ELR (cell line): ENCODE data around the gene TSPYL6.
"Not testable (repeated sequence)": the region's sequence is repeated elsewhere in the genome, so short reads cannot be mapped to it uniquely, and the experiment has no call there.

Experiments used
- DNase-seq: peaks from one replicate; pipeline ENCODE4 v3.0.0-alpha.2; 2015; ENCODE audit warnings: low read depth

Gene TSPYL6

GRCh38 chr2:54256091-54256694, at the start of gene TSPYL6:
Gene TSPYL6 (minus strand): TSS chr2:54256229. CDS start chr2:54256151, 78 bp downstream.
- no peak for DNase-seq

GRCh38 chr2:54303631-54304030, 47.6 kb upstream of the TSPYL6 start:
- DNase-seq: no peak

GRCh38 chr2:54298514-54298913, 42.5 kb upstream of the TSPYL6 start:
- no peak for DNase-seq

GRCh38 chr2:54295911-54296310, 39.9 kb upstream of the TSPYL6 start:
- DNase-seq: no peak

GRCh38 chr2:54294665-54295064, 38.6 kb upstream of the TSPYL6 start:
- DNase-seq: peak; percentile 17

GRCh38 chr2:54290356-54291025, 34.5 kb upstream of the TSPYL6 start:
- no peak for DNase-seq

- DNase-seq: no peak
These were observed 33.9 kb upstream of the TSPYL6 start for GRCh38 chr2:54289917-54290316.

- no peak for DNase-seq
These were observed 31.5 kb upstream of the TSPYL6 start for GRCh38 chr2:54287532-54287931.

GRCh38 chr2:54285451-54285850, 29.4 kb upstream of the TSPYL6 start:
- no peak for DNase-seq

- no peak for DNase-seq
These were observed 28.8 kb upstream of the TSPYL6 start for GRCh38 chr2:54284826-54285225.

- DNase-seq: peak; percentile 32
These were observed 23.4 kb upstream of the TSPYL6 start for GRCh38 chr2:54279385-54279784.

GRCh38 chr2:54275541-54275940, 19.5 kb upstream of the TSPYL6 start:
- no peak for DNase-seq

- DNase-seq: peak; percentile 25
These were observed 18.8 kb upstream of the TSPYL6 start for GRCh38 chr2:54274781-54275242.

GRCh38 chr2:54271843-54272627, 16.0 kb upstream of the TSPYL6 start:
- DNase-seq: no peak

- DNase-seq: no peak
These were observed 15.2 kb upstream of the TSPYL6 start for GRCh38 chr2:54271189-54271588.

- DNase-seq: no peak
These were observed 11.5 kb upstream of the TSPYL6 start for GRCh38 chr2:54267577-54267976.

GRCh38 chr2:54265081-54265480, 9.1 kb upstream of the TSPYL6 start:
- not testable (repeated sequence) for DNase-seq

GRCh38 chr2:54262015-54262765, 6.2 kb upstream of the TSPYL6 start:
- no peak for DNase-seq

- DNase-seq: no peak
These were observed 5.5 kb upstream of the TSPYL6 start for GRCh38 chr2:54261537-54261936.

- no peak for DNase-seq
These were observed 4.2 kb upstream of the TSPYL6 start for GRCh38 chr2:54260241-54260595.

GRCh38 chr2:54259413-54260240, 3.6 kb upstream of the TSPYL6 start:
- DNase-seq: peak; percentile 18
